GM21529 (cell line): ENCODE results near the gene SPIC.

Experiments used
- ATAC-seq: cut with Tn5 transposase; IDR thresholded peaks from one replicate; pipeline ENCODE4 v1.9.1; 2021; ENCODE audit not compliant: unreplicated experiment

SPIC gene

DNA sequence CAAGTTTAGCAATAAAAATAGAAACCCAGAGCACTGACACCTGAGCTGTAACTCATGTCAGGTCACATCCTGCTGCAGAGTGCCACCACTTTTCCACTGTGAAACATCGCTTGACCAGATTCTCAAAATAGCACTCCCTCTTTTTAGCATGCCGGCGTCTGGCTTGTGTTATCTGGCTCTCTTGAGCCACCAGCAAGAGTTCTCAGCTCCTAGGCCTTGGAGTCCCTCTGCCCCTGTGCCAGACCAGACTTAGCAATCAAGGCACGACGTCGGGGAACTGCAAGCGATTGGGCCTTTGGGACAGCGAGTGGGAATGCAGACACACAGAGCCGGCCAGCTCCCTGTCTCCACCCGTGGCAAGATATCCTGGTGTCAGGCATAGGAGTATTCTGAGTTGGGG is 52.5 kb downstream of the SPIC start:
- no peak for ATAC-seq

DNA sequence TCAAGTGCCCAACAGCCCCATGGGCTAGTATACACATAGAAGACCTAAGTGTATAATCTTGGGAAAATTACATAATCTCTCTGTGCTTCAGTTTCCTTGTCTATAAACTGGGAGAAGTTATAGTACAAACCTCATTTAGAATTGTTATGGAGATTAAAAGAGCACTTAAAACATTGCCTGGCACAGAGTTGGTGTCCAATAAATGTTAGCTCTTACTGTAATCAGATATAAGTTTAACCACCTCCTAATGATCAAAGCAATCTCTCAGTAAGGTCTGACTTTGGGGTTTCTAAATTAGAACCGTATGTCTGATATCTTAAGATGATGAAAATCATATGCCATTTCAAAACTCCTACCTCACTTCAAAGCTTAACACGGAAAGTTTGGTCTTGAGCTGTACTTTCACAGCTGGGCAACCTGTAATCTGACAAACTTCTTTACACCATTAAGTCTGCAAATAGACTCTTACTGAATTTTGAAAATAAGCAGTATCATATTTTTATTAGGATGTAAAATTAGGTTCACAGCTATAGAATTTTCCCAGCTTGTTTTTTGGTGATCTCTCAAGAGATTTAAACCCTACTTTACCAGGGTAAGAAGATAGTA is 61.0 kb downstream of the SPIC start:
- no peak for ATAC-seq
